IMR-90 (cell line): Measurements from ENCODE around the gene COL24A1. TPM values are rescaled to one million over a fixed set of nuclear protein-coding genes. Genes with fewer than 3 reads are reported as not detected.

ENCODE experiments used
- ATAC-seq: fragments of 200-7000 bp; cut with Tn5 transposase; 2 replicates; pipeline ENCODE4 v1.9.1; 2020; ENCODE audit warnings: low read depth, mild to moderate bottlenecking, moderate library complexity
- BruUV-seq: library from RNA; stranded (reverse); fragments of 400-500 nt; replicated peaks from 2 replicates; lab custom pipeline; 2021; lab: Mats Ljungman, UMichigan
- CTCF ChIA-PET: fragments of 300-600 bp; formaldehyde crosslinking; extraction: SDS; loops from one replicate; lab custom pipeline; 2021; ENCODE audit warnings: antibody characterized with exemption; lab: Yijun Ruan, JAX
- POLR2A ChIA-PET: fragments of 300-600 bp; sonication (Branson Sonifier 250); formaldehyde crosslinking; loops from one replicate; lab custom pipeline; 2022; ENCODE audit warnings: antibody characterized with exemption; ENCODE audit not compliant: unreplicated experiment; lab: Charles Lee
- DNase-seq: peaks from one replicate; pipeline ENCODE4 v3.0.0; 2013
- H2AFZ ChIP-seq: replicated peaks from 2 replicates; pipeline ENCODE3; 2013; ENCODE audit warnings: low read length, mild to moderate bottlenecking; ENCODE audit not compliant: poor library complexity
- H2AK5ac ChIP-seq: 2 replicates; pipeline ENCODE4 v1.6.1; 2013; ENCODE audit warnings: low read depth, low read length, inconsistent platforms
- H2AK9ac ChIP-seq: replicated peaks from 2 replicates; pipeline ENCODE3; 2013; ENCODE audit warnings: mild to moderate bottlenecking, low read depth, low read length, moderate library complexity; ENCODE audit not compliant: poor library complexity
- H2BK120ac ChIP-seq: 2 replicates; pipeline ENCODE4 v1.6.1; 2013; ENCODE audit warnings: low read depth, low read length, inconsistent platforms
- H2BK15ac ChIP-seq: 3 replicates; pipeline ENCODE4 v1.6.1; 2013; ENCODE audit warnings: low read depth, low read length, inconsistent platforms
- H2BK20ac ChIP-seq: 2 replicates; pipeline ENCODE4 v1.6.1; 2013; ENCODE audit warnings: low read depth, mild to moderate bottlenecking, inconsistent platforms, low read length, moderate library complexity
- H2BK5ac ChIP-seq: 2 replicates; pipeline ENCODE4 v1.6.1; 2013; ENCODE audit warnings: mild to moderate bottlenecking, low read depth, low read length, inconsistent platforms; ENCODE audit not compliant: poor library complexity, severe bottlenecking
- H3K14ac ChIP-seq: replicated peaks from 2 replicates; pipeline ENCODE4 v1.6.1; 2013; ENCODE audit warnings: low read depth, low read length, inconsistent platforms
- H3K18ac ChIP-seq: 2 replicates; pipeline ENCODE4 v1.6.1; 2013; ENCODE audit warnings: low read depth, low read length, control low read depth
- H3K23ac ChIP-seq: 2 replicates; pipeline ENCODE4 v1.6.1; 2013; ENCODE audit warnings: low read depth, low read length, inconsistent platforms
- H3K27ac ChIP-seq: 2 replicates; pipeline ENCODE4 v1.5.1; 2013; ENCODE audit warnings: mild to moderate bottlenecking, control low read depth, low read length; ENCODE audit not compliant: insufficient read depth
- H3K27me3 ChIP-seq: 2 replicates; pipeline ENCODE4 v1.6.1; 2013; ENCODE audit warnings: low read length; ENCODE audit not compliant: control insufficient read depth, insufficient read depth
- H3K36me3 ChIP-seq: 2 replicates; pipeline ENCODE4 v1.6.1; 2013; ENCODE audit warnings: low read length, mixed read lengths; ENCODE audit not compliant: control insufficient read depth, insufficient read depth
- H3K4ac ChIP-seq: 2 replicates; pipeline ENCODE4 v1.6.1; 2013; ENCODE audit warnings: low read depth, low read length, inconsistent platforms
- H3K4me1 ChIP-seq: 2 replicates; pipeline ENCODE4 v1.6.1; 2013; ENCODE audit warnings: low read length, mixed read lengths; ENCODE audit not compliant: control insufficient read depth, insufficient read depth
- H3K4me2 ChIP-seq: 2 replicates; pipeline ENCODE4 v1.6.1; 2013; ENCODE audit warnings: low read depth, mild to moderate bottlenecking, control low read depth, low read length, moderate library complexity
- H3K4me3 ChIP-seq: 2 replicates; pipeline ENCODE4 v1.5.1; 2013; ENCODE audit warnings: low read depth, mild to moderate bottlenecking, control low read depth, low read length, moderate library complexity; ENCODE audit not compliant: insufficient read depth
- H3K56ac ChIP-seq: 2 replicates; pipeline ENCODE4 v1.6.1; 2013; ENCODE audit warnings: low read length, inconsistent platforms; ENCODE audit not compliant: insufficient read depth; ENCODE audit errors: extremely low read depth
- H3K79me1 ChIP-seq, 2 experiments: 2 replicates each; pipeline ENCODE4 v1.6.1; 2013; ENCODE audit warnings: low read length in 2 of 2, inconsistent platforms in 1 of 2, low read depth in 1 of 2
- H3K9ac ChIP-seq: 2 replicates; pipeline ENCODE4 v1.6.1; 2013; ENCODE audit warnings: low read depth, low read length, control low read depth
- H3K9me1 ChIP-seq: 2 replicates; pipeline ENCODE4 v1.6.1; 2013; ENCODE audit warnings: low read length, inconsistent platforms; ENCODE audit not compliant: insufficient read depth
- H3K9me3 ChIP-seq: 2 replicates; pipeline ENCODE4 v1.6.1; 2013; ENCODE audit warnings: low read length; ENCODE audit not compliant: control insufficient read depth, insufficient read depth
- H4K20me1 ChIP-seq: 2 replicates; pipeline ENCODE4 v1.6.1; 2013; ENCODE audit warnings: low read length, inconsistent platforms; ENCODE audit not compliant: insufficient read depth
- H4K5ac ChIP-seq: 2 replicates; pipeline ENCODE4 v1.6.1; 2013; ENCODE audit warnings: mild to moderate bottlenecking, low read depth, low read length, control low read depth
- H4K8ac ChIP-seq, 2 experiments: 2 replicates each; pipeline ENCODE4 v1.6.1; 2013; ENCODE audit warnings: low read depth in 2 of 2, low read length in 2 of 2, control low read depth in 1 of 2, inconsistent platforms in 1 of 2
- H4K91ac ChIP-seq: 2 replicates; pipeline ENCODE4 v1.6.1; 2013; ENCODE audit warnings: low read depth, low read length, inconsistent platforms; ENCODE audit not compliant: insufficient read depth
- CEBPB ChIP-seq: IDR thresholded peaks from 2 replicates; pipeline ENCODE4 v1.6.1; 2012; ENCODE audit warnings: low read depth, low read length, improper control_type of control experiment
- CHD1 ChIP-seq: IDR thresholded peaks from 2 replicates; pipeline ENCODE4 v1.6.1; 2012; ENCODE audit warnings: low read depth, low read length, improper control_type of control experiment
- MAFK ChIP-seq: IDR thresholded peaks from 2 replicates; pipeline ENCODE4 v1.6.1; 2012; ENCODE audit warnings: low read depth, low read length, improper control_type of control experiment
- MAZ ChIP-seq: IDR thresholded peaks from 2 replicates; pipeline ENCODE4 v1.6.1; 2012; ENCODE audit warnings: low read depth, mild to moderate bottlenecking, low read length, improper control_type of control experiment, moderate library complexity, borderline replicate concordance
- NFE2L2 ChIP-seq: fragments of 150-350 bp; IDR thresholded peaks from 2 replicates; pipeline ENCODE4 v1.6.1; 2016; ENCODE audit warnings: low read depth, mild to moderate bottlenecking, low read length
- RAD21 ChIP-seq: IDR thresholded peaks from 2 replicates; pipeline ENCODE4 v1.6.1; 2012; ENCODE audit warnings: low read length, improper control_type of control experiment
- RCOR1 ChIP-seq: IDR thresholded peaks from 2 replicates; pipeline ENCODE4 v1.6.1; 2012; ENCODE audit warnings: mild to moderate bottlenecking, low read length, improper control_type of control experiment; ENCODE audit not compliant: insufficient replicate concordance
- RFX5 ChIP-seq: IDR thresholded peaks from 2 replicates; pipeline ENCODE4 v1.8.0; 2012; ENCODE audit warnings: low read depth, mild to moderate bottlenecking, low read length, moderate library complexity
- SMC3 ChIP-seq: fragments of 150-350 bp; IDR thresholded peaks from 2 replicates; pipeline ENCODE4 v1.6.1; 2016; ENCODE audit warnings: low read depth, mild to moderate bottlenecking, antibody characterized with exemption, low read length, moderate library complexity
- WGBS, 2 experiments: methylation state at CpG; one replicate each; pipeline versions ENCODE4 v1.1.5 to v1.1.7; 2013; ENCODE audit warnings: missing lambda C conversion rate in 2 of 2; ENCODE audit not compliant: insufficient read length in 1 of 2; ENCODE audit errors: extremely low coverage in 2 of 2; 5-methylcytosine and 5-hydroxymethylcytosine counted together
- dilution Hi-C: fragments of 300-500 bp; cut with HindIII; formaldehyde crosslinking; loops from one replicate; pipeline ENCODE4 v1.14.3; 2018; ENCODE audit warnings: low sequenced_read_pairs; ENCODE audit not compliant: unreplicated experiment
- in situ Hi-C: fragments of 300-500 bp; cut with MboI; formaldehyde crosslinking; loops from 3 replicates; pipeline ENCODE4 v1.14.3; 2019; ENCODE audit warnings: low sequenced_read_pairs, inconsistent platforms, mixed read lengths
- intact Hi-C: fragments of 100-400 bp; cut with micrococcal nuclease; formaldehyde crosslinking; loops from 2 replicates; pipeline ENCODE4 v1.10.0; 2022
- polyA plus RNA-seq, 3 experiments: library from polyadenylated mRNA; depleted of rRNA; stranded (reverse); fragments of >200 nt; gene quantifications; 2 replicates each; pipeline ENCODE4 v1.2.3, GENCODE V29; 2012; ENCODE audit warnings: low replicate concordance in 1 of 3
- total RNA-seq: library from RNA; depleted of rRNA; stranded (reverse); fragments of >200 nt; gene quantifications from 2 replicates; pipeline ENCODE4 v1.2.3, GENCODE V29; 2012
- TF ChIP-seq, protein P1 (sequence below): fragments of 150-350 bp; IDR thresholded peaks from 2 replicates; pipeline ENCODE4 v1.6.1; 2016; ENCODE audit warnings: low read depth, mild to moderate bottlenecking, low read length, moderate library complexity, borderline replicate concordance
- TF ChIP-seq, protein P2 (sequence below): fragments of 150-350 bp; IDR thresholded peaks from 2 replicates; pipeline ENCODE4 v1.6.1; 2017; ENCODE audit warnings: mild to moderate bottlenecking, antibody characterized with exemption, low read length, low read depth

COL24A1 gene
- total and polyA plus RNA-seq, 2 of the 4 experiments (the other 2 are of a cell fraction) = 1.4 to 2.2 TPM

DNA sequence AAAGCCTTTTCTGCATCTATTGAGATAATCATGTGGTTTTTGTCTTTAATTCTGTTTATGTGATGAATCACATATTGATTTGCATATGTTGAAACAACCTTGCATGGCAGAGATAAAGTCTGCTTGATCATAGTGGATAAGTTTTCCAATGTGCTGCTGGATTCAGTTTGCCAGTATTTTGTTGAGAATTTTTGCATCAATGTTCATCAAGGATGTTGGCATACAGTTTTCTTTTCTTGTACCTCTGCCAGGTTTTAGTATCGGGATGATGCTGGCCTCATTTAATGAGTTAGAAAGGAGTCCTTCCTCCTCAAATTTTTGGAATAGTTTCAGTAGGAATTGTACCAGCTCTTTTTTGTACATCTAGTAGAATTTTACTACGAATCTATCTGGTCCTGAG, 55.0 kb downstream of the COL24A1 start:
- H3K18ac ChIP-seq = no peak overlapping the region
- H2AK9ac ChIP-seq = no peak overlapping the region
- dilution Hi-C loops (no loop called here), in situ Hi-C loops (no loop called here), intact Hi-C loops (no loop called here)
- H4K5ac ChIP-seq = no peak overlapping the region
- no peak overlapping the region for H2BK20ac ChIP-seq
- no peak overlapping the region for H2BK15ac ChIP-seq
- no peak overlapping the region for H4K91ac ChIP-seq
- H4K20me1 ChIP-seq = no peaks in the 10 kb centered on the region
- BruUV-seq = no TSS peak
- no peak overlapping the region for H3K4me3 ChIP-seq
- H3K4me1 ChIP-seq = no peaks in the 10 kb centered on the region
- H4K8ac ChIP-seq = no peak overlapping the region
- H2AFZ ChIP-seq = no peak overlapping the region
- no peak overlapping the region for H3K14ac ChIP-seq
- no peak overlapping the region for H2AK5ac ChIP-seq
- POLR2A ChIA-PET = interaction anchor here (0.6 kb wide), 1 partner anchor 271 kb away, joined by 3 read pairs; no protein-coding TSS in a partner anchor
- no peak overlapping the region for H3K23ac ChIP-seq
- CTCF ChIA-PET = interaction anchor here (0.6 to 0.7 kb wide), 2 partner anchors 13 to 208 kb away, joined by 3 to 5 read pairs; no protein-coding TSS in a partner anchor
- no peaks in the 10 kb centered on the region for H3K9me3 ChIP-seq
- H3K27ac ChIP-seq = no peak overlapping the region
- no peaks in the 10 kb centered on the region for H3K27me3 ChIP-seq
- H3K9me1 ChIP-seq = peaks cover 6% of the 10 kb centered on the region; the same call in 1 of the 2 replicates
- TF ChIP-seq, protein P1, sequence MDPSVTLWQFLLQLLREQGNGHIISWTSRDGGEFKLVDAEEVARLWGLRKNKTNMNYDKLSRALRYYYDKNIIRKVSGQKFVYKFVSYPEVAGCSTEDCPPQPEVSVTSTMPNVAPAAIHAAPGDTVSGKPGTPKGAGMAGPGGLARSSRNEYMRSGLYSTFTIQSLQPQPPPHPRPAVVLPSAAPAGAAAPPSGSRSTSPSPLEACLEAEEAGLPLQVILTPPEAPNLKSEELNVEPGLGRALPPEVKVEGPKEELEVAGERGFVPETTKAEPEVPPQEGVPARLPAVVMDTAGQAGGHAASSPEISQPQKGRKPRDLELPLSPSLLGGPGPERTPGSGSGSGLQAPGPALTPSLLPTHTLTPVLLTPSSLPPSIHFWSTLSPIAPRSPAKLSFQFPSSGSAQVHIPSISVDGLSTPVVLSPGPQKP = no peak
- TF ChIP-seq NFE2L2 = no peak
- TF ChIP-seq MAZ = no peak
- TF ChIP-seq CHD1 = no peak
- TF ChIP-seq RCOR1 = no peak
- TF ChIP-seq CEBPB = no peak
- no peak for TF ChIP-seq RFX5
- TF ChIP-seq SMC3 = no peak
- TF ChIP-seq RAD21 = no peak
- TF ChIP-seq MAFK = no peak
- TF ChIP-seq, protein P2, sequence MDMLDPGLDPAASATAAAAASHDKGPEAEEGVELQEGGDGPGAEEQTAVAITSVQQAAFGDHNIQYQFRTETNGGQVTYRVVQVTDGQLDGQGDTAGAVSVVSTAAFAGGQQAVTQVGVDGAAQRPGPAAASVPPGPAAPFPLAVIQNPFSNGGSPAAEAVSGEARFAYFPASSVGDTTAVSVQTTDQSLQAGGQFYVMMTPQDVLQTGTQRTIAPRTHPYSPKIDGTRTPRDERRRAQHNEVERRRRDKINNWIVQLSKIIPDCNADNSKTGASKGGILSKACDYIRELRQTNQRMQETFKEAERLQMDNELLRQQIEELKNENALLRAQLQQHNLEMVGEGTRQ = no peak
- DNase-seq = peak; percentile 21
- no peak overlapping the region for H3K4ac ChIP-seq
- H3K9ac ChIP-seq = no peak overlapping the region
- H2BK120ac ChIP-seq = no peak overlapping the region
- ATAC-seq = peak; percentile 35
- H3K36me3 ChIP-seq = no peaks in the 10 kb centered on the region
- no peak overlapping the region; the same call in 1 of the 2 replicates for H3K4me2 ChIP-seq
- no peak overlapping the region for H2BK5ac ChIP-seq
- WGBS, 2 experiments = no CpG with 5 or more reads among the region's 2 CpGs
- H3K56ac ChIP-seq = no peak overlapping the region
- H3K79me1 ChIP-seq = no peaks in the 10 kb centered on the region
